Measurements from ENCODE around the gene NRTN. TPM values are rescaled to one million over a fixed set of nuclear protein-coding genes. Genes with fewer than 3 reads are reported as not detected.

NRTN gene
- total and polyA plus RNA-seq, 2 of the 4 experiments (the other 2 are of a cell fraction) = 0.17 to 0.18 TPM

- H3K9ac ChIP-seq (ENCODE audit: low read depth, low read length) = no peak overlapping the region
- no peak overlapping the region for H2AK9ac ChIP-seq (replicated peaks; ENCODE audit: low read depth, low read length, poor library complexity)
- BruUV-seq (replicated peaks) = no TSS peak
- no peak overlapping the region for H2BK15ac ChIP-seq (ENCODE audit: low read depth, low read length)
- dilution Hi-C loops (cut with HindIII; ENCODE audit: low sequenced_read_pairs, unreplicated experiment) (no loop called here), intact Hi-C loops (cut with micrococcal nuclease) (no loop called here), in situ Hi-C loops (cut with MboI; ENCODE audit: low sequenced_read_pairs) (no loop called here)
- H2BK120ac ChIP-seq (ENCODE audit: low read depth, low read length) = no peak overlapping the region
- H3K4me2 ChIP-seq (ENCODE audit: low read depth, low read length) = no peak overlapping the region
- H3K27me3 ChIP-seq (ENCODE audit: control insufficient read depth, insufficient read depth, low read length) = peaks cover 18% of the 10 kb centered on the region; the same call in 1 of the 2 replicates
- H3K18ac ChIP-seq (ENCODE audit: low read depth, low read length) = no peak overlapping the region
- no peaks in the 10 kb centered on the region for H3K9me3 ChIP-seq (ENCODE audit: control insufficient read depth, insufficient read depth, low read length)
- no peak overlapping the region for H2AFZ ChIP-seq (replicated peaks; ENCODE audit: low read length, poor library complexity)
- no peak overlapping the region for H2BK5ac ChIP-seq (ENCODE audit: low read depth, low read length, poor library complexity, severe bottlenecking)
- no peak overlapping the region for H4K8ac ChIP-seq (ENCODE audit: low read depth in 2 of 2, low read length in 2 of 2)
- H3K4me1 ChIP-seq (ENCODE audit: control insufficient read depth, insufficient read depth, low read length) = no peaks in the 10 kb centered on the region; the same call in 1 of the 2 replicates
- H3K9me1 ChIP-seq (ENCODE audit: insufficient read depth, low read length) = no peaks in the 10 kb centered on the region
- CTCF ChIA-PET = no interaction called here
- H3K56ac ChIP-seq (ENCODE audit: extremely low read depth, insufficient read depth, low read length) = no peak overlapping the region
- H4K91ac ChIP-seq (ENCODE audit: insufficient read depth, low read depth, low read length) = no peak overlapping the region
- H3K23ac ChIP-seq (ENCODE audit: low read depth, low read length) = no peak overlapping the region
- ATAC-seq (ENCODE audit: low read depth) (no peak), DNase-seq (no peak)
- POLR2A ChIA-PET (ENCODE audit: unreplicated experiment) = no interaction called here
- no peaks in the 10 kb centered on the region for H3K79me1 ChIP-seq (ENCODE audit: low read depth in 1 of 2, low read length in 2 of 2)
- H3K36me3 ChIP-seq (ENCODE audit: control insufficient read depth, insufficient read depth, low read length) = no peaks in the 10 kb centered on the region
- H3K27ac ChIP-seq (ENCODE audit: insufficient read depth, low read length) = no peak overlapping the region
- no peak overlapping the region for H3K14ac ChIP-seq (replicated peaks; ENCODE audit: low read depth, low read length)
- no peak overlapping the region for H2BK20ac ChIP-seq (ENCODE audit: low read depth, low read length)
- WGBS, 2 experiments (ENCODE audit: extremely low coverage in 2 of 2, insufficient read length in 1 of 2) = 67% methylated on average over 3 of the region's 9 CpGs; no CpG with 5 or more reads in 1 of the 2 experiments
- TF ChIP-seq CEBPB (IDR thresholded peaks at IDR 0.05; ENCODE audit: low read depth, low read length) (no peak), BHLHE40 (IDR thresholded peaks at IDR 0.05; ENCODE audit: low read depth, low read length) (no peak), RFX5 (IDR thresholded peaks at IDR 0.05; ENCODE audit: low read depth, low read length) (no peak), RCOR1 (IDR thresholded peaks at IDR 0.05; ENCODE audit: insufficient replicate concordance, low read length) (no peak), USF2 (IDR thresholded peaks at IDR 0.05; ENCODE audit: low read depth, low read length) (no peak), CHD1 (IDR thresholded peaks at IDR 0.05; ENCODE audit: low read depth, low read length) (no peak), MAFK (IDR thresholded peaks at IDR 0.05; ENCODE audit: low read depth, low read length) (no peak), MXI1 (IDR thresholded peaks at IDR 0.05; ENCODE audit: borderline replicate concordance, low read depth, low read length) (no peak), NFE2L2 (IDR thresholded peaks at IDR 0.05; ENCODE audit: low read depth, low read length) (no peak), MAZ (IDR thresholded peaks at IDR 0.05; ENCODE audit: borderline replicate concordance, low read depth, low read length) (no peak), SMC3 (IDR thresholded peaks at IDR 0.05; ENCODE audit: low read depth, low read length) (no peak), FOS (IDR thresholded peaks at IDR 0.05; ENCODE audit: low read depth, low read length) (no peak), ELK1 (IDR thresholded peaks at IDR 0.05; ENCODE audit: borderline replicate concordance, low read depth, low read length) (no peak), RAD21 (IDR thresholded peaks at IDR 0.05; ENCODE audit: low read length) (no peak), POLR2A (IDR thresholded peaks at IDR 0.05; ENCODE audit: low read depth, low read length) (no peak)
- TF ChIP-seq, protein P1, sequence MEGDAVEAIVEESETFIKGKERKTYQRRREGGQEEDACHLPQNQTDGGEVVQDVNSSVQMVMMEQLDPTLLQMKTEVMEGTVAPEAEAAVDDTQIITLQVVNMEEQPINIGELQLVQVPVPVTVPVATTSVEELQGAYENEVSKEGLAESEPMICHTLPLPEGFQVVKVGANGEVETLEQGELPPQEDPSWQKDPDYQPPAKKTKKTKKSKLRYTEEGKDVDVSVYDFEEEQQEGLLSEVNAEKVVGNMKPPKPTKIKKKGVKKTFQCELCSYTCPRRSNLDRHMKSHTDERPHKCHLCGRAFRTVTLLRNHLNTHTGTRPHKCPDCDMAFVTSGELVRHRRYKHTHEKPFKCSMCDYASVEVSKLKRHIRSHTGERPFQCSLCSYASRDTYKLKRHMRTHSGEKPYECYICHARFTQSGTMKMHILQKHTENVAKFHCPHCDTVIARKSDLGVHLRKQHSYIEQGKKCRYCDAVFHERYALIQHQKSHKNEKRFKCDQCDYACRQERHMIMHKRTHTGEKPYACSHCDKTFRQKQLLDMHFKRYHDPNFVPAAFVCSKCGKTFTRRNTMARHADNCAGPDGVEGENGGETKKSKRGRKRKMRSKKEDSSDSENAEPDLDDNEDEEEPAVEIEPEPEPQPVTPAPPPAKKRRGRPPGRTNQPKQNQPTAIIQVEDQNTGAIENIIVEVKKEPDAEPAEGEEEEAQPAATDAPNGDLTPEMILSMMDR (conservative IDR thresholded peaks at IDR 0.05; ENCODE audit: low read depth, low read length) = no peak
- H3K4ac ChIP-seq (ENCODE audit: low read depth, low read length) = no peak overlapping the region
- H3K4me3 ChIP-seq (ENCODE audit: insufficient read depth, low read depth, low read length) = no peak overlapping the region
- no peaks in the 10 kb centered on the region for H4K20me1 ChIP-seq (ENCODE audit: insufficient read depth, low read length)
- H2AK5ac ChIP-seq (ENCODE audit: low read depth, low read length) = no peak overlapping the region
- H4K5ac ChIP-seq (ENCODE audit: low read depth, low read length) = no peak overlapping the region
These were observed 59.3 kb downstream of the NRTN start for GRCh38 chr19:5864013-5864720.

Data from IMR-90 (cell line).